Measurements from ENCODE around the gene LAMA2. TPM values are rescaled to one million over a fixed set of nuclear protein-coding genes. Genes with fewer than 3 reads are reported as not detected.

LAMA2 gene
- total RNA-seq, 4 donors from 2014 or later = 15.4 to 55.3 (median 38.7) TPM

DNA sequence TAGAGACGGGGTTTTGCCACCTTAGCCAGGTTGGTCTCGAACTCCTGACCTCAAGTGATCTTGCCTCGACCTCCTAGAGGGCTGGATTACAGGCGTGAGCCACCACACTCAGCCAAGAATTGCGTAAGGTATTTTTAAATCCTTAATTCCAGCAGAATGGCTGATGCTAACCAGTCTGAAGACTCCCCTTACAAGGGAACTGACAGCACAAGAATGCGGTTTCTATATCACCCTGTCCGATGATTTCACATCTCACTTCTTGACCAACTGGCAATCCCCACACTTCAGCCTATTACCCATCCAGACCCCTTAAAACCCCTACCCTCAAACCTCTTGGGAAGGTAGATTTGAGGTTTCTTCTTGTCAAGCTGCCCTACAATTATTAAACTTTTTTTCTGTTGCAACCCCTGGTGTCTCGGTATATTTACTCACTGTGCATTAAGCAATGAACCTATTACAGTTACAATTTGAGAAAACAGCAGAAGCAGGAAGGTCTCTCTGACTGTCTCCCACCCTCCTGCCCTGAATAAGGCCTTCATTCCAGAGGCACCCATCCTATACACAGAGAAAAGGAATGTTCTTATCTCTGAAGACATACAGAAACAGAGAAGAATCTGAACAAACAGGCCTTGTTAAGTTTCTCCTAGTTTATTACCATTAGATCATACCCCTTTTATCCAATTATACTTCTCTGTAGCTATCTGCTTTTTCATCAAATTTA lies 662.1 kb downstream of the LAMA2 start:
- no peak overlapping the region for H3K27ac ChIP-seq

DNA sequence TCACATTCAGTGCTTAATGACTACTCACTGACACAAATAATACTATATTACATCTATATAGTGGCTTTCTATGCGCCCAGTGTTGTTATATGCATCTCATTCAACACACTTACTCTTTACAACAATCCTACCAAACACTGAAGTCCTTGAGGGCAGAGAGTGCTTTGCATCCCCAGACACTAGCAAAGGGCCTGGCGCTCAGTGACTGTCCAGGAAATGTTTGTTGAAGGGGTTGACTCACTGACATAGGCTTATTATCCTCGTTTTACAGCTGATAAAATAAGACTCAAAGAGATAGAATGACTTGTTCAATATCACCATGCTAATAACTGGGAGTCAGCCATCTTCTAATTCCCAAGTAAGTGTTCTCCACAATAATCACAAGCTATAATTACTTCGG lies 663.8 kb downstream of the LAMA2 start:
- Histone ChIP-seq H3K36me3 (no peaks in the 10 kb centered on the region), H3K27ac (no peak overlapping the region), H3K27me3 (no peaks in the 10 kb centered on the region), H3K4me3 (no peak overlapping the region), H3K9me3 (no peaks in the 10 kb centered on the region), H3K4me1 (no peaks in the 10 kb centered on the region)
- no peak for DNase-seq
- TF ChIP-seq POLR2A (IDR thresholded peaks at IDR 0.05) = no peak
- TF ChIP-seq, protein P1, sequence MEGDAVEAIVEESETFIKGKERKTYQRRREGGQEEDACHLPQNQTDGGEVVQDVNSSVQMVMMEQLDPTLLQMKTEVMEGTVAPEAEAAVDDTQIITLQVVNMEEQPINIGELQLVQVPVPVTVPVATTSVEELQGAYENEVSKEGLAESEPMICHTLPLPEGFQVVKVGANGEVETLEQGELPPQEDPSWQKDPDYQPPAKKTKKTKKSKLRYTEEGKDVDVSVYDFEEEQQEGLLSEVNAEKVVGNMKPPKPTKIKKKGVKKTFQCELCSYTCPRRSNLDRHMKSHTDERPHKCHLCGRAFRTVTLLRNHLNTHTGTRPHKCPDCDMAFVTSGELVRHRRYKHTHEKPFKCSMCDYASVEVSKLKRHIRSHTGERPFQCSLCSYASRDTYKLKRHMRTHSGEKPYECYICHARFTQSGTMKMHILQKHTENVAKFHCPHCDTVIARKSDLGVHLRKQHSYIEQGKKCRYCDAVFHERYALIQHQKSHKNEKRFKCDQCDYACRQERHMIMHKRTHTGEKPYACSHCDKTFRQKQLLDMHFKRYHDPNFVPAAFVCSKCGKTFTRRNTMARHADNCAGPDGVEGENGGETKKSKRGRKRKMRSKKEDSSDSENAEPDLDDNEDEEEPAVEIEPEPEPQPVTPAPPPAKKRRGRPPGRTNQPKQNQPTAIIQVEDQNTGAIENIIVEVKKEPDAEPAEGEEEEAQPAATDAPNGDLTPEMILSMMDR (IDR thresholded peaks at IDR 0.05) = no peak

More for the DNA sequence above, 662.1 kb downstream of the LAMA2 start:
- Histone ChIP-seq H3K36me3 (no peaks in the 10 kb centered on the region), H3K27me3 (no peaks in the 10 kb centered on the region), H3K9me3 (no peaks in the 10 kb centered on the region), H3K4me1 (no peaks in the 10 kb centered on the region), H3K4me3 (no peak overlapping the region)
- TF ChIP-seq POLR2A (IDR thresholded peaks at IDR 0.05) = no peak
- TF ChIP-seq, protein P1 (IDR thresholded peaks at IDR 0.05) = no peak
- DNase-seq = no peak

DNA sequence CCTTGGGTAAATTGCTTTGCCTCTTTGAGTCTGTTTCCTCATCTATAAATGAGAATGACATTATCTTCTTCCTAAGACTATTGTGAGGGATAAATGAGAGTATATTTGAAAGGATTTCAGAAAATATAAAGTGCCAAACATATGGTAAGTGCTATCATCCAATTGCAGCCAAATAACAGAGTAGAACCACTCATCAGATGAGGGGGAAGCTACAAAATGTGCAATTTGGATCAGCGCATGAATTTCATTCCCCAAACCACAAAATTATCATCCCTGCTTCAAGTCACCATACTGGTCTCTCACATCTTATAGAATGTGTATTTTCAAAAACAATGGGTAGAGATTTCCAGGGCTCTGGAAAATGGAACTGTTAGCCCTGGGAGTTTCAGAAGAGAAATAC lies 668.5 kb downstream of the LAMA2 start:
- Histone ChIP-seq H3K4me1 (no peaks in the 10 kb centered on the region), H3K36me3 (no peaks in the 10 kb centered on the region), H3K27me3 (no peaks in the 10 kb centered on the region), H3K27ac (no peak overlapping the region), H3K9me3 (no peaks in the 10 kb centered on the region), H3K4me3 (no peak overlapping the region)
- DNase-seq = no peak
- TF ChIP-seq, protein P1 (IDR thresholded peaks at IDR 0.05) = no peak
- no peak for TF ChIP-seq POLR2A (IDR thresholded peaks at IDR 0.05)

DNA sequence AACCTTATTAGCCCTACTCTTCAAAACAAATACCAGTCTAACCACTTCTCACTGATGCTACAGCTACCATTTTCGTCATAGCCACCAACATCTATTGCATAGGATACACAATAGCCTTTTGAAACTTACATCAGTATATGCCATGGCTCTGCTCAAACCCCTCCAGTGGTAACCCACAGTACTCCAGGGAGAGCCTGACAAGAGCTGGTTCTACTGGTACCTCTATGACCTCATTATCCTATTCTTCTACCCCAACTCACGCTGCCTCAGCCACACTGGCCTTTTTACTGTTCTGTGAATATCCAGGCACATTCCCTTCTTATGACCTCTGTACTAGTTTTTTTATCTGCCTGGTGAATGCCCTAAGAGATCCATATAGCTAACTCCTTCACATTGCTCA lies 669.5 kb downstream of the LAMA2 start:
- Histone ChIP-seq H3K9me3 (no peaks in the 10 kb centered on the region), H3K36me3 (no peaks in the 10 kb centered on the region), H3K27me3 (no peaks in the 10 kb centered on the region), H3K4me3 (no peak overlapping the region), H3K4me1 (no peaks in the 10 kb centered on the region), H3K27ac (no peak overlapping the region)
- DNase-seq = no peak
- TF ChIP-seq POLR2A (IDR thresholded peaks at IDR 0.05) = no peak
- TF ChIP-seq, protein P1 (IDR thresholded peaks at IDR 0.05) = no peak

DNA sequence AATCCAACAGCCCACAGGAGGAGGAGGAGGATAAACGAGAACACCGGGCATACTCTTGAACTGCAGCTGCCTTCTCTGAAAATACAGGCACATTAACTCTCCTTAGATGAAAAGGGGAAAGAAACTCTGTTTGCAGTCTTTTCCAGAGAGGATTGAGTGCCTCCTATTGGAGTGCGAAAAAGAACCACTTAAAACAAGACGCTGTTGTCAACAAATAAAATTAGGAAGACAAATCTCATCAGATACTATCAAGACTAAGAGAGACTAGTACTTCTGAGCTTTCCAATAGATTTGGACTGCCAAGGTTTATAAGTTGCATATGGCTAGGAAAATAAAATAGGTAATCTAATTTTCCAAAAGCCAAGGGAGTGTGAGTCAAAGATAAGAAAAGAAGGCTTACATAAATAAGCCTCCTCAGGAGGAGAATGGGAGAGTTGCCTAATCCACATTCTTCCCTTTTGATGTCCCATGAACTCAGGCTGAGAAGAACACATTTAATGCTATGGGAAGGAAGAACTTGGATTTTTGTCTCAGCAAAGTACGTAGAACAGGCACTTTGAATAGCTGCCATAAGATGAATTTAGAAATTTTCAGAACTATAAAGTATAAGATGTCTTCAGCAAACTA lies 672.4 kb downstream of the LAMA2 start:
- no peak overlapping the region for H3K4me3 ChIP-seq
- no peaks in the 10 kb centered on the region for H3K4me1 ChIP-seq
- no peak overlapping the region for H3K27ac ChIP-seq
- H3K36me3 ChIP-seq = no peaks in the 10 kb centered on the region
- H3K27me3 ChIP-seq = no peaks in the 10 kb centered on the region
- no peaks in the 10 kb centered on the region for H3K9me3 ChIP-seq
- TF ChIP-seq, protein P1 (IDR thresholded peaks at IDR 0.05) = no peak
- no peak for TF ChIP-seq POLR2A (IDR thresholded peaks at IDR 0.05)
- DNase-seq = no peak
